Activated T-helper 17 cell treated with anti-CD3 and anti-CD28 coated beads, Interleukin-2, amount 50 U/mL, for 72 hours (primary cell): ENCODE measurements around the gene TMEM109. TPM values are rescaled to one million over a fixed set of nuclear protein-coding genes. Genes with fewer than 3 reads are reported as not detected.

Source experiments
- ATAC-seq: fragments of 150-1000 bp; cut with Tn5 transposase; replicated peaks from 2 replicates; pipeline ENCODE4 v1.10.0; 2021; ENCODE audit warnings: mild to moderate bottlenecking, moderate library complexity
- H3K27ac Mint-ChIP-seq: one replicate; pipeline ENCODE4 v1.8.0; 2022; ENCODE audit warnings: mixed read lengths
- H3K27me3 Mint-ChIP-seq: one replicate; pipeline ENCODE4 v1.8.0; 2022; ENCODE audit warnings: mixed read lengths
- H3K36me3 Mint-ChIP-seq: one replicate; pipeline ENCODE4 v1.8.0; 2022; ENCODE audit warnings: low read depth, mild to moderate bottlenecking, mixed read lengths
- H3K4me1 Mint-ChIP-seq: one replicate; pipeline ENCODE4 v1.8.0; 2022; ENCODE audit warnings: mixed read lengths
- H3K4me3 Mint-ChIP-seq: one replicate; pipeline ENCODE4 v1.8.0; 2022; ENCODE audit warnings: mild to moderate bottlenecking, mixed read lengths
- H3K9me3 Mint-ChIP-seq: one replicate; pipeline ENCODE4 v1.8.0; 2022; ENCODE audit warnings: mixed read lengths
- total RNA-seq, 2 donors: library from RNA; stranded (reverse); gene quantifications; one replicate each; pipeline ENCODE4 v1.2.3, GENCODE V29; 2022

Gene TMEM109
- total RNA-seq, 2 donors from 2014 or later, result 42.8 to 99.7 TPM

- Mint-ChIP-seq H3K9me3 (no peaks in the 10 kb centered on the region), H3K4me1 (peaks cover 10% of the 10 kb centered on the region), H3K4me3 (peak overlapping the region; percentile 17), H3K27ac (no peak overlapping the region), H3K27me3 (peaks cover 13% of the 10 kb centered on the region), H3K36me3 (peaks cover 54% of the 10 kb centered on the region)
- peak; percentile 14 for ATAC-seq
Observed at GRCh38 chr11:60923800-60924109, 9.8 kb downstream of the TMEM109 start.

- H3K4me1 Mint-ChIP-seq, result peaks cover 10% of the 10 kb centered on the region
- peaks cover 49% of the 10 kb centered on the region for H3K36me3 Mint-ChIP-seq
- ATAC-seq, result peak; percentile 28
- H3K4me3 Mint-ChIP-seq, result peak within 1 kb of the TSS; percentile 51
- H3K9me3 Mint-ChIP-seq, result no peaks in the 10 kb centered on the region
- H3K27ac Mint-ChIP-seq, result no peak within 1 kb of the TSS
- peaks cover 13% of the 10 kb centered on the region for H3K27me3 Mint-ChIP-seq
Observed at GRCh38 chr11:60924110-60924905, 10.3 kb downstream of the TMEM109 start, which contains the start of gene TMEM132A. TSS of gene TMEM132A (plus strand) at chr11:60924460. CDS start at chr11:60924634, 174 bp downstream.

GRCh38 chr11:60924906-60925853 lies 11.2 kb downstream of the TMEM109 start:
- Mint-ChIP-seq H3K4me3 (peak overlapping the region; percentile 51), H3K4me1 (peaks cover 10% of the 10 kb centered on the region), H3K9me3 (no peaks in the 10 kb centered on the region), H3K27ac (no peak overlapping the region), H3K27me3 (peaks cover 13% of the 10 kb centered on the region), H3K36me3 (peaks cover 40% of the 10 kb centered on the region)
- ATAC-seq, result peak; percentile 24

- Mint-ChIP-seq H3K9me3 (no peaks in the 10 kb centered on the region), H3K36me3 (peaks cover 33% of the 10 kb centered on the region), H3K4me1 (peaks cover 10% of the 10 kb centered on the region), H3K27me3 (peaks cover 13% of the 10 kb centered on the region), H3K27ac (no peak overlapping the region), H3K4me3 (peak overlapping the region; percentile 51)
- ATAC-seq, result peak; percentile 54
Observed at GRCh38 chr11:60925868-60926267, 11.9 kb downstream of the TMEM109 start.

GRCh38 chr11:60926500-60926899 lies 12.5 kb downstream of the TMEM109 start:
- Mint-ChIP-seq H3K27ac (no peak overlapping the region), H3K27me3 (peaks cover 13% of the 10 kb centered on the region), H3K36me3 (peaks cover 27% of the 10 kb centered on the region), H3K9me3 (no peaks in the 10 kb centered on the region), H3K4me1 (peaks cover 10% of the 10 kb centered on the region), H3K4me3 (no peak overlapping the region)
- no peak for ATAC-seq

- Mint-ChIP-seq H3K4me3 (no peak overlapping the region), H3K27me3 (peaks cover 13% of the 10 kb centered on the region), H3K4me1 (peaks cover 10% of the 10 kb centered on the region), H3K36me3 (peaks cover 21% of the 10 kb centered on the region), H3K9me3 (no peaks in the 10 kb centered on the region), H3K27ac (no peak overlapping the region)
- no peak for ATAC-seq
Observed at GRCh38 chr11:60927061-60927592, 13.2 kb downstream of the TMEM109 start.

GRCh38 chr11:60927600-60927999 lies 13.6 kb downstream of the TMEM109 start:
- H3K4me1 Mint-ChIP-seq, result peaks cover 5% of the 10 kb centered on the region
- H3K27me3 Mint-ChIP-seq, result peaks cover 9% of the 10 kb centered on the region
- H3K36me3 Mint-ChIP-seq, result peaks cover 16% of the 10 kb centered on the region
- no peak overlapping the region for H3K4me3 Mint-ChIP-seq
- ATAC-seq, result no peak
- H3K27ac Mint-ChIP-seq, result no peak overlapping the region
- no peaks in the 10 kb centered on the region for H3K9me3 Mint-ChIP-seq

- H3K27me3 Mint-ChIP-seq, result peaks cover 9% of the 10 kb centered on the region
- peaks cover 5% of the 10 kb centered on the region for H3K4me1 Mint-ChIP-seq
- no peak overlapping the region for H3K4me3 Mint-ChIP-seq
- peaks cover 6% of the 10 kb centered on the region for H3K36me3 Mint-ChIP-seq
- no peak overlapping the region for H3K27ac Mint-ChIP-seq
- no peak for ATAC-seq
- no peaks in the 10 kb centered on the region for H3K9me3 Mint-ChIP-seq
Observed at GRCh38 chr11:60928563-60929001, 14.6 kb downstream of the TMEM109 start.

- no peak overlapping the region for H3K27ac Mint-ChIP-seq
- peaks cover 11% of the 10 kb centered on the region for H3K27me3 Mint-ChIP-seq
- H3K4me3 Mint-ChIP-seq, result no peak overlapping the region
- peaks cover 5% of the 10 kb centered on the region for H3K4me1 Mint-ChIP-seq
- H3K36me3 Mint-ChIP-seq, result no peaks in the 10 kb centered on the region
- no peak for ATAC-seq
- no peaks in the 10 kb centered on the region for H3K9me3 Mint-ChIP-seq
Observed at GRCh38 chr11:60929764-60930163, 15.8 kb downstream of the TMEM109 start.

- H3K4me3 Mint-ChIP-seq, result no peak overlapping the region
- no peaks in the 10 kb centered on the region for H3K36me3 Mint-ChIP-seq
- peaks cover under 1% of the 10 kb centered on the region for H3K4me1 Mint-ChIP-seq
- H3K27ac Mint-ChIP-seq, result no peak overlapping the region
- no peaks in the 10 kb centered on the region for H3K9me3 Mint-ChIP-seq
- H3K27me3 Mint-ChIP-seq, result peaks cover 8% of the 10 kb centered on the region
- no peak for ATAC-seq
Observed at GRCh38 chr11:60930394-60930793, 16.4 kb downstream of the TMEM109 start.

GRCh38 chr11:60931917-60932316 lies 18.0 kb downstream of the TMEM109 start:
- H3K9me3 Mint-ChIP-seq, result no peaks in the 10 kb centered on the region
- H3K4me3 Mint-ChIP-seq, result no peak overlapping the region
- no peak for ATAC-seq
- peaks cover 3% of the 10 kb centered on the region for H3K27me3 Mint-ChIP-seq
- no peaks in the 10 kb centered on the region for H3K36me3 Mint-ChIP-seq
- H3K27ac Mint-ChIP-seq, result no peak overlapping the region
- no peaks in the 10 kb centered on the region for H3K4me1 Mint-ChIP-seq

- H3K27ac Mint-ChIP-seq, result no peak overlapping the region
- no peaks in the 10 kb centered on the region for H3K36me3 Mint-ChIP-seq
- no peak for ATAC-seq
- peaks cover 3% of the 10 kb centered on the region for H3K27me3 Mint-ChIP-seq
- H3K4me1 Mint-ChIP-seq, result no peaks in the 10 kb centered on the region
- H3K4me3 Mint-ChIP-seq, result no peak overlapping the region
- no peaks in the 10 kb centered on the region for H3K9me3 Mint-ChIP-seq
Observed at GRCh38 chr11:60932605-60933356, 18.8 kb downstream of the TMEM109 start.

GRCh38 chr11:60933416-60934123 lies 19.6 kb downstream of the TMEM109 start:
- no peaks in the 10 kb centered on the region for H3K36me3 Mint-ChIP-seq
- H3K9me3 Mint-ChIP-seq, result no peaks in the 10 kb centered on the region
- ATAC-seq, result no peak
- H3K27ac Mint-ChIP-seq, result no peak overlapping the region
- H3K4me1 Mint-ChIP-seq, result no peaks in the 10 kb centered on the region
- no peak overlapping the region for H3K4me3 Mint-ChIP-seq
- peaks cover 3% of the 10 kb centered on the region for H3K27me3 Mint-ChIP-seq
